Mucosa of descending colon (tissue), 3 donors: Measurements from ENCODE around the gene FUT8. TPM values are rescaled to one million over a fixed set of nuclear protein-coding genes. Genes with fewer than 3 reads are reported as not detected.
"Not testable (repeated sequence)": the region's sequence is repeated elsewhere in the genome, so short reads cannot be mapped to it uniquely, and the experiment has no call there.

Experiments
- ATAC-seq: fragments of 200-7000 bp; cut with Tn5 transposase; one replicate; pipeline ENCODE4 v1.9.1; 2020; ENCODE audit warnings: mild to moderate bottlenecking, moderate library complexity
- DNase-seq, 3 donors: peaks; one replicate each; pipeline ENCODE4 v3.0.0-alpha.2; 2020
- H3K36me3 ChIP-seq: fragments of 200-600 bp; one replicate; pipeline ENCODE4 v1.8.0; 2021; ENCODE audit warnings: low read depth, mild to moderate bottlenecking
- H3K4me1 ChIP-seq: fragments of 200-600 bp; one replicate; pipeline ENCODE4 v1.8.0; 2021; ENCODE audit warnings: low read depth, mild to moderate bottlenecking
- H3K4me3 ChIP-seq: fragments of 200-600 bp; one replicate; pipeline ENCODE4 v1.8.0; 2021; ENCODE audit warnings: mild to moderate bottlenecking
- H3K9me3 ChIP-seq: fragments of 200-600 bp; one replicate; pipeline ENCODE4 v1.8.0; 2021; ENCODE audit warnings: mild to moderate bottlenecking
- intact Hi-C, 2 donors: fragments of 100-400 bp; cut with DNase I in 1 of 2; cut with micrococcal nuclease in 1 of 2; formaldehyde crosslinking; loops; one replicate each; pipeline versions ENCODE4 v1.11.0 to v1.11.1; 2022; cut with DNase I, micrococcal nuclease
- total RNA-seq, 3 donors: library from RNA; stranded (reverse); fragmentation: NEBNext Ultra II Directional in 2 of 3; extraction: Animal tissue kit (Norgen Biotek cat#: 25700) in 2 of 3; gene quantifications; one replicate each; pipeline versions ENCODE4 v1.2.1 to v1.2.4, GENCODE V29; 2021 to 2023
- TF ChIP-seq, protein P1 (sequence below): fragments of 200-600 bp; IDR thresholded peaks from one replicate; pipeline ENCODE4 v1.8.0; 2022; ENCODE audit warnings: antibody characterized with exemption, mild to moderate bottlenecking
- donor health status: DM: no; HTN: no; CAD: no; lungs with moderate emphysema.
- donor health status: DM: no; HTN: no; CAD: no.
- donor health status: DM: no; HTN: yes; CAD: no.

The FUT8 gene
- total RNA-seq, 3 donors from 2014 or later: 24.7 to 38.1 (median 32.2) TPM

DNA sequence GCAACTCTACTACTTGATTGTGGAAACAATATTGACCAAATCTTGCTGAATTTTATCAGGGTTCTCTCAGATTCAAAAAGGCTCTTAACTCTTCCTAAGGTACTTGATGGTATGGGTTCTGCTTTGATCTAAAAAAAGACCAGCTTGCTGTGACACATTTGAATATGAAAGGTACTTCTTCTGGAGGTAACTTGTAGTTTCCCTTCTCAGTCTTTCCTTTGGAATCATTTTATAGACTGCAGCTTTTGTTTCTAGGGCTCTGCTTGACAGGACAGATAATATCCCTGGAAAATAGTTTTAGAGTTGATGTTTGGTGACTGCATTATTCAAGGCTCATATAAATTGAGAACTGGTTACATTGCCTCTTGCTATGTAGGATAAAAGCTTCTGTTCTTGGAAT is 251.9 kb downstream of the FUT8 start:
- no peak for DNase-seq
- TF ChIP-seq, protein P1, sequence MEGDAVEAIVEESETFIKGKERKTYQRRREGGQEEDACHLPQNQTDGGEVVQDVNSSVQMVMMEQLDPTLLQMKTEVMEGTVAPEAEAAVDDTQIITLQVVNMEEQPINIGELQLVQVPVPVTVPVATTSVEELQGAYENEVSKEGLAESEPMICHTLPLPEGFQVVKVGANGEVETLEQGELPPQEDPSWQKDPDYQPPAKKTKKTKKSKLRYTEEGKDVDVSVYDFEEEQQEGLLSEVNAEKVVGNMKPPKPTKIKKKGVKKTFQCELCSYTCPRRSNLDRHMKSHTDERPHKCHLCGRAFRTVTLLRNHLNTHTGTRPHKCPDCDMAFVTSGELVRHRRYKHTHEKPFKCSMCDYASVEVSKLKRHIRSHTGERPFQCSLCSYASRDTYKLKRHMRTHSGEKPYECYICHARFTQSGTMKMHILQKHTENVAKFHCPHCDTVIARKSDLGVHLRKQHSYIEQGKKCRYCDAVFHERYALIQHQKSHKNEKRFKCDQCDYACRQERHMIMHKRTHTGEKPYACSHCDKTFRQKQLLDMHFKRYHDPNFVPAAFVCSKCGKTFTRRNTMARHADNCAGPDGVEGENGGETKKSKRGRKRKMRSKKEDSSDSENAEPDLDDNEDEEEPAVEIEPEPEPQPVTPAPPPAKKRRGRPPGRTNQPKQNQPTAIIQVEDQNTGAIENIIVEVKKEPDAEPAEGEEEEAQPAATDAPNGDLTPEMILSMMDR: no peak
- intact Hi-C loops: no loop called here
- no peak for ATAC-seq
- H3K4me1 ChIP-seq: no peaks in the 10 kb centered on the region
- H3K4me3 ChIP-seq: no peak overlapping the region
- no peaks in the 10 kb centered on the region for H3K9me3 ChIP-seq
- no peaks in the 10 kb centered on the region for H3K36me3 ChIP-seq

DNA sequence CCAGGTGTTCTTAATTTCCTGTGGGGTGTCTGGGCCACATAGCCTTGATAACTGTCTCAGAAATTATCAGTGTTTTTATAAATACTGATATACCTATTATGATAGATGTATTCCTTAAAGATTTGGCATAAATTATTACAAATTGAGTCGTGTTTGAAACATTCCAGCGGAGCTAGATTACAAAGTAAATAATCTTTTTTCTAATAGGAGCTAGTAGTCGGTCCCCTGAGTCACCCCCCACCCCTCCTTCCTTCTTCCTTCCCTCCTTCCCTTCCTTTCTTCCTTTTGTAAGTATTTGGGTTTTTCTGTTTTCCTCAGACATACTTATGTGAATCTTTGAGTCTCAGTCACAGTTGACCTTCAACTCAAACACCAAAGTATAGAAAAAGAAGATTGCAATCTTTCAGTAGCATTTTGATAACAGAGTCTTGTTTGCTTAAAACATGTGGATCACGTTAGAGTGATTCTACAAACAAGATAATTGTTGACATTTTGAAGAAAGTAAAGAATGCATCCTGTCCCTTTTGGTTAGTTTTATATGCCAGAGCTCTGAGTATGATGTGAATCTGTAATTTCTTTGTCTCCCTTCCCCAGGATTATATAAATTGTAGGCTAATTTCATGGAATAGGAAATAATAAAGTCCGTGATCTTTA is 264.0 kb downstream of the FUT8 start:
- intact Hi-C loops: no loop called here
- Histone ChIP-seq H3K36me3 (no peaks in the 10 kb centered on the region), H3K4me1 (no peaks in the 10 kb centered on the region), H3K4me3 (no peak overlapping the region), H3K9me3 (no peaks in the 10 kb centered on the region)
- DNase-seq (no peak), ATAC-seq (no peak)
- TF ChIP-seq, protein P1: no peak

DNA sequence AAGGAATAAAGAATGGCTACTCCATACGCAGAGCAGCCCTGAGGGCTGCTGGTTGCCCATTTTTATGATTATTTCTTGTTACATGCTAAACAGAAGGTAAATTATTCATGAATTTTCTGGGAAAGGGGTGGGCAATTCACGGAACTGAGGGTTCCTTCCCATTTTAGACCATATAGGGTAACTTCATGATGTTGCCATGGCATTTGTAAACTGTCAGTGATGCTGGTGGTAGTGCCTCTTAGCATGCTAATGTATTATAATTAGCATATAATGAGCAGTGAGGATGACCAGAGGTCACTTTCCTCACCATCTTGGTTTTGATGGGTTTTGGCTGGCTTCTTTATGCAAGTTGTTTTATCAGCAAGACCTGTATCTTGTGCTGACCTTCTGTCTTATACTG is 273.0 kb downstream of the FUT8 start:
- no peak for DNase-seq
- no peaks in the 10 kb centered on the region for H3K36me3 ChIP-seq
- TF ChIP-seq, protein P1: no peak
- no peak overlapping the region for H3K4me3 ChIP-seq
- ATAC-seq: no peak
- intact Hi-C loops: no loop called here
- H3K9me3 ChIP-seq: no peaks in the 10 kb centered on the region
- H3K4me1 ChIP-seq: no peaks in the 10 kb centered on the region

DNA sequence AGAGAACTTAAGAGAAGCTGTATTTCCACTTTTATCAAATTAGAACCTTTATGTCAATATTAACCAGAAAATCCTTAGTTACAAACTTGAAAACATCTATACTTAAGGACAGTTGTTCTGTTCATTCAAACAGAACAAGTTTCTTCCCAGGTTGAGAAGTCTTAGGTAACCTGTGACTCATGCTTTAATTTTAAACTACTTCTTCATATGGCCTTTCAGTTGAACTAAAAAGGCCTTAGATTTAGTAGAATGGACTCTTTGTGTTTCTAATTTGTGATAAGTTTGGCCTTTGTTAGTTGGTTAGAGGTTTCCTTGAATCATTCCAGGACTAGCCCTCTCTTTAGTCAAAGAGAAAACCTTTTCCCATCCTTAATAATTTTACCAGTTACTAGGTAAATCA is 274.2 kb downstream of the FUT8 start:
- TF ChIP-seq, protein P1: no peak
- Histone ChIP-seq H3K9me3 (no peaks in the 10 kb centered on the region), H3K4me1 (no peaks in the 10 kb centered on the region), H3K4me3 (no peak overlapping the region), H3K36me3 (no peaks in the 10 kb centered on the region)
- intact Hi-C loops: no loop called here
- ATAC-seq: no peak
- DNase-seq: no peak

DNA sequence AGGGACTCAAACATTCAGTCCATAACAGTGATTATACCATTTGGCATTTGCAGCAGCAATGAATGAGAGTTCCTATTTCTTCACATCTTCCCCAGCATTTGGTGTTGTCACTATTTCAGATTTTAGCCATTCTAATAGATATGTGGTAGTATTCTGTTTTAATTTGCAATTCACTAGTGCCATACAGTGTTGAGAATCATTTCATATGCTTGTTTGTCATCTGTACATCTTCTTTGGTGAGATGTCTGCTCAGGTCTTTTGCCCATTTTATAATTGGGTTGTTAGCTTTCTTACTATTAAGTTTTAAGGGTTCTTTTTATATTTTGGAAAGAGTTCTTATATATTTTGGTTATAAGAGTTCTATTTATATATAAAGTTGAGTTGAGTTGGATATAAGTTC is 276.5 kb downstream of the FUT8 start:
- Histone ChIP-seq H3K4me3 (no peak overlapping the region), H3K36me3 (no peaks in the 10 kb centered on the region), H3K9me3 (no peaks in the 10 kb centered on the region), H3K4me1 (no peaks in the 10 kb centered on the region)
- DNase-seq (no peak), ATAC-seq (no peak)
- intact Hi-C loops: no loop called here
- TF ChIP-seq, protein P1: no peak

DNA sequence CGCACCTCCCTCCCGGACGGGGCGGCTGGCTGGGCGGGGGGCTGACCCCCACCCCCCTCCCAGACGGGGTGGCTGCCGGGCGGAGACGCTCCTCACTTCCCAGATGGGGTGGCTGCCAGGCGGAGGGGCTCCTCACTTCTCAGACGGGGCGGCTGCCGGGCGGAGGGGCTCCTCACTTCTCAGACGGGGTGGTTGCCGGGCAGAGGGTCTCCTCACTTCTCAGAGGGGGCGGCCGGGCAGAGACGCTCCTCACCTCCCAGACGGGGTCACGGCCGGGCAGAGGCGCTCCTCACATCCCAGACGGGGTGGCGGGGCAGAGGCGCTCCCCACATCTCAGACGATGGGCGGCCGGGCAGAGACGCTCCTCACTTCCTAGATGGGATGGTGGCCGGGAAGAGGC is 280.0 kb downstream of the FUT8 start:
- H3K36me3 ChIP-seq, H3K9me3 ChIP-seq, ATAC-seq, H3K4me1 ChIP-seq, intact Hi-C loops, DNase-seq, H3K4me3 ChIP-seq: not testable (repeated sequence)
